Retinal pigment epithelial cell (primary cell): ENCODE measurements around the gene ATP6V1G3.

Experiments
- DNase-seq: peaks from one replicate; pipeline ENCODE4 v3.0.0-alpha.2; 2010; ENCODE audit warnings: low read depth
- H3K4me3 ChIP-seq: 2 replicates; pipeline ENCODE4 v1.5.1; 2011; ENCODE audit warnings: mild to moderate bottlenecking, low read length, control low read depth, moderate library complexity
- TF ChIP-seq, protein P1 (sequence below): conservative IDR thresholded peaks from 2 replicates; pipeline ENCODE4 v1.5.1; 2011; ENCODE audit warnings: low read depth, low read length, control low read depth, inconsistent platforms

Gene ATP6V1G3

DNA sequence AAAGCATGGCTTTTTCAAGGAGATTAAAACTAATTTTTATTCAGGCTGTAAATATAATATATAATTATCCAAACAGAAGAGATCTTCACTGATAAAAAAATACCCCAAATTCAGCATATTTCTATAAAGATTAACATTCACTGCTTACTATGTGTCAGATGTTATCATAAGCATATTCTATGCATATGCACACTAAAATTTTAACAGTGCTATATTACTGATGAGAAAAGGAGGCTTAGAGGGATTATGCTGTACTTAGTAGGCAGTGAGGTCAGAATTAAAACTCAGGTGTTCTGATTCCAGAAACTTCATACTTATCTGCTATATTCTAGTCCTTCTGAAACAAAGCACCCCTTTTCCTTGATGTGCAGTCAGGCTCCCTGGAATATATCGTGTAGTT lies 33.8 kb upstream of the ATP6V1G3 start:
- H3K4me3 ChIP-seq: no peak overlapping the region
- no peak for DNase-seq
- TF ChIP-seq, protein P1, sequence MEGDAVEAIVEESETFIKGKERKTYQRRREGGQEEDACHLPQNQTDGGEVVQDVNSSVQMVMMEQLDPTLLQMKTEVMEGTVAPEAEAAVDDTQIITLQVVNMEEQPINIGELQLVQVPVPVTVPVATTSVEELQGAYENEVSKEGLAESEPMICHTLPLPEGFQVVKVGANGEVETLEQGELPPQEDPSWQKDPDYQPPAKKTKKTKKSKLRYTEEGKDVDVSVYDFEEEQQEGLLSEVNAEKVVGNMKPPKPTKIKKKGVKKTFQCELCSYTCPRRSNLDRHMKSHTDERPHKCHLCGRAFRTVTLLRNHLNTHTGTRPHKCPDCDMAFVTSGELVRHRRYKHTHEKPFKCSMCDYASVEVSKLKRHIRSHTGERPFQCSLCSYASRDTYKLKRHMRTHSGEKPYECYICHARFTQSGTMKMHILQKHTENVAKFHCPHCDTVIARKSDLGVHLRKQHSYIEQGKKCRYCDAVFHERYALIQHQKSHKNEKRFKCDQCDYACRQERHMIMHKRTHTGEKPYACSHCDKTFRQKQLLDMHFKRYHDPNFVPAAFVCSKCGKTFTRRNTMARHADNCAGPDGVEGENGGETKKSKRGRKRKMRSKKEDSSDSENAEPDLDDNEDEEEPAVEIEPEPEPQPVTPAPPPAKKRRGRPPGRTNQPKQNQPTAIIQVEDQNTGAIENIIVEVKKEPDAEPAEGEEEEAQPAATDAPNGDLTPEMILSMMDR: no peak

GRCh38 chr1:198564716-198565115 lies 24.2 kb upstream of the ATP6V1G3 start:
- TF ChIP-seq, protein P1: no peak
- DNase-seq: no peak

DNA sequence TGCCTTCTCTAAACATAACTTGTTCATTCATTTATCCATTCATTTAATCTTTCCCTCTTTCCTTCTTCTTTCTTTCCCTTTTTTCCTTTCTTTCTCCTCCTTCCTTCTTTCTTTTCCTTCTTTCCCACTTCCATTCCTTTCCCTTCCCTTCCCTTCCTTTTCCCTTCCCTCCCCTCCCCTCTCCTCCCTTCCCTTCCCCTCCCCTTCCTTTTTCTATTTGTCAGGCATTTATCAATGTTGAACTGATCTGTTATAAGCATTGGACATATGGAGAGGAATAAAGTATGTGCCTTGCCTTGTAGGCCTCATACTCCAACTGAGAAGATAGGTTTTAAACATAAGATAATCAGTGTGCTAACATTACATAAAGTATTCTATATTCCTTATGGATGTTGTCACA lies 23.7 kb upstream of the ATP6V1G3 start:
- TF ChIP-seq, protein P1: no peak
- no peak for DNase-seq

More at GRCh38 chr1:198564716-198565115, 24.2 kb upstream of the ATP6V1G3 start:
- no peak overlapping the region for H3K4me3 ChIP-seq

DNA sequence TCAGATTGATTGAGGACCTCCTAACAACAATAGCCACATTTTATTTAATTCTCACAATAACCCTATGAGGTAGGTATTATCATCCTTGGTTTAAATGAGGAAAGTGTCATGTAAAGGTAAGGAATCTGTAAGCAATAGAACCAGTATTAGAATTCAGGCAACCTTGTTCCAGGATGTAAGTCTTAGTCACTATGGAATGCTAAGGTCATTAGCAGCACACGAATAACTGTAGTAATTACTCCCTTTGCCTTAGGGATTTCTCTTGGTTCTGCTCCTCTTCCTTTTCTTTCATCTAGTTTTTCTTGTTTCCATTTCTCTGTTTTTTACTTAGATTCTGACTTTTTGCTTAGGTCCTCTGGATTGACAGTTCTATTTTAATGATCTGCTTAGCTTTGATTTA lies 23.1 kb upstream of the ATP6V1G3 start:
- no peak for DNase-seq
- no peak overlapping the region for H3K4me3 ChIP-seq
- TF ChIP-seq, protein P1: no peak

More for the DNA sequence above, 23.7 kb upstream of the ATP6V1G3 start:
- no peak overlapping the region for H3K4me3 ChIP-seq

- TF ChIP-seq, protein P1: no peak
- no peak overlapping the region for H3K4me3 ChIP-seq
- no peak for DNase-seq
Observed at GRCh38 chr1:198560161-198560560, 19.7 kb upstream of the ATP6V1G3 start.

- TF ChIP-seq, protein P1: no peak
- DNase-seq: no peak
- H3K4me3 ChIP-seq: no peak overlapping the region
Observed at GRCh38 chr1:198559362-198559761, 18.9 kb upstream of the ATP6V1G3 start.

- DNase-seq: no peak
- no peak overlapping the region for H3K4me3 ChIP-seq
- TF ChIP-seq, protein P1: no peak
Observed at GRCh38 chr1:198558402-198558801, 17.9 kb upstream of the ATP6V1G3 start.
